ENCODE results near the gene SLC48A1. TPM values are rescaled to one million over a fixed set of nuclear protein-coding genes. Genes with fewer than 3 reads are reported as not detected.

The SLC48A1 gene
- total RNA-seq, 2 donors from 2014 or later: 5.9 to 6.9 TPM

GRCh38 chr12:47789141-47789540, 16.1 kb downstream of the SLC48A1 start:
- H3K4me3 Mint-ChIP-seq: no peak overlapping the region
- DNase-seq (no peak), ATAC-seq (no peak)
- H3K27ac Mint-ChIP-seq: no peak overlapping the region
- H3K9me3 ChIP-seq (ENCODE audit: control insufficient read depth, low read length, poor library complexity, severe bottlenecking): no peaks in the 10 kb centered on the region
- H3K36me3 Mint-ChIP-seq (ENCODE audit: low read depth): peaks cover 6% of the 10 kb centered on the region
- no peaks in the 10 kb centered on the region for H3K27me3 Mint-ChIP-seq
- peaks cover 2% of the 10 kb centered on the region for H3K4me1 Mint-ChIP-seq

GRCh38 chr12:47789712-47790489, 16.9 kb downstream of the SLC48A1 start:
- DNase-seq (no peak), ATAC-seq (no peak)
- H3K9me3 ChIP-seq (ENCODE audit: control insufficient read depth, low read length, poor library complexity, severe bottlenecking): no peaks in the 10 kb centered on the region
- H3K27ac Mint-ChIP-seq: peak overlapping the region; percentile 60
- H3K4me1 Mint-ChIP-seq: peaks cover 2% of the 10 kb centered on the region
- no peaks in the 10 kb centered on the region for H3K27me3 Mint-ChIP-seq
- no peak overlapping the region for H3K4me3 Mint-ChIP-seq
- peaks cover 6% of the 10 kb centered on the region for H3K36me3 Mint-ChIP-seq (ENCODE audit: low read depth)

GRCh38 chr12:47790676-47791350, 17.8 kb downstream of the SLC48A1 start:
- H3K27ac Mint-ChIP-seq: peak overlapping the region; percentile 60
- H3K27me3 Mint-ChIP-seq: no peaks in the 10 kb centered on the region
- H3K36me3 Mint-ChIP-seq (ENCODE audit: low read depth): peaks cover 6% of the 10 kb centered on the region
- H3K4me1 Mint-ChIP-seq: peaks cover 2% of the 10 kb centered on the region
- ATAC-seq (no peak), DNase-seq (no peak)
- no peak overlapping the region for H3K4me3 Mint-ChIP-seq
- no peaks in the 10 kb centered on the region for H3K9me3 ChIP-seq (ENCODE audit: control insufficient read depth, low read length, poor library complexity, severe bottlenecking)

- H3K27ac Mint-ChIP-seq: peak overlapping the region; percentile 60
Observed at GRCh38 chr12:47791351-47791746, 18.3 kb downstream of the SLC48A1 start.

GRCh38 chr12:47791874-47792273, 18.8 kb downstream of the SLC48A1 start:
- peaks cover 2% of the 10 kb centered on the region for H3K4me1 Mint-ChIP-seq
- ATAC-seq: no peak
- no peak overlapping the region for H3K27ac Mint-ChIP-seq
- no peak for DNase-seq
- H3K9me3 ChIP-seq (ENCODE audit: control insufficient read depth, low read length, poor library complexity, severe bottlenecking): no peaks in the 10 kb centered on the region
- H3K27me3 Mint-ChIP-seq: no peaks in the 10 kb centered on the region
- H3K36me3 Mint-ChIP-seq (ENCODE audit: low read depth): peaks cover 6% of the 10 kb centered on the region
- no peak overlapping the region for H3K4me3 Mint-ChIP-seq

More at GRCh38 chr12:47791351-47791746, 18.3 kb downstream of the SLC48A1 start:
- H3K27me3 Mint-ChIP-seq: no peaks in the 10 kb centered on the region
- no peak overlapping the region for H3K4me3 Mint-ChIP-seq
- peaks cover 6% of the 10 kb centered on the region for H3K36me3 Mint-ChIP-seq (ENCODE audit: low read depth)
- peaks cover 2% of the 10 kb centered on the region for H3K4me1 Mint-ChIP-seq
- H3K9me3 ChIP-seq (ENCODE audit: control insufficient read depth, low read length, poor library complexity, severe bottlenecking): no peaks in the 10 kb centered on the region
- ATAC-seq (no peak), DNase-seq (no peak)

- no peaks in the 10 kb centered on the region for H3K9me3 ChIP-seq (ENCODE audit: control insufficient read depth, low read length, poor library complexity, severe bottlenecking)
- H3K4me1 Mint-ChIP-seq: peaks cover 2% of the 10 kb centered on the region
- DNase-seq: no peak
- H3K27ac Mint-ChIP-seq: peak overlapping the region; percentile 69
- peaks cover 4% of the 10 kb centered on the region for H3K36me3 Mint-ChIP-seq (ENCODE audit: low read depth)
- no peak overlapping the region for H3K4me3 Mint-ChIP-seq
- ATAC-seq: no peak
- H3K27me3 Mint-ChIP-seq: no peaks in the 10 kb centered on the region
Observed at GRCh38 chr12:47793015-47793681, 20.1 kb downstream of the SLC48A1 start.

- H3K27me3 Mint-ChIP-seq: no peaks in the 10 kb centered on the region
- no peak for DNase-seq
- H3K4me1 Mint-ChIP-seq: peaks cover 2% of the 10 kb centered on the region
- H3K4me3 Mint-ChIP-seq: no peak overlapping the region
- peak overlapping the region; percentile 69 for H3K27ac Mint-ChIP-seq
- ATAC-seq: no peak
- H3K9me3 ChIP-seq (ENCODE audit: control insufficient read depth, low read length, poor library complexity, severe bottlenecking): no peaks in the 10 kb centered on the region
- H3K36me3 Mint-ChIP-seq (ENCODE audit: low read depth): peaks cover 2% of the 10 kb centered on the region
Observed at GRCh38 chr12:47794679-47795078, 21.6 kb downstream of the SLC48A1 start.

GRCh38 chr12:47795121-47795813, 22.2 kb downstream of the SLC48A1 start:
- Mint-ChIP-seq H3K4me1 (peaks cover 2% of the 10 kb centered on the region), H3K4me3 (no peak overlapping the region), H3K36me3 (ENCODE audit: low read depth) (peaks cover 2% of the 10 kb centered on the region), H3K27ac (peak overlapping the region; percentile 19), H3K27me3 (no peaks in the 10 kb centered on the region)
- ATAC-seq: no peak
- no peak for DNase-seq
- H3K9me3 ChIP-seq (ENCODE audit: control insufficient read depth, low read length, poor library complexity, severe bottlenecking): no peaks in the 10 kb centered on the region

GRCh38 chr12:47795814-47796411, 22.9 kb downstream of the SLC48A1 start:
- Mint-ChIP-seq H3K4me3 (no peak overlapping the region), H3K27me3 (no peaks in the 10 kb centered on the region), H3K36me3 (ENCODE audit: low read depth) (peaks cover 2% of the 10 kb centered on the region), H3K4me1 (peaks cover 4% of the 10 kb centered on the region), H3K27ac (peak overlapping the region; percentile 53)
- H3K9me3 ChIP-seq (ENCODE audit: control insufficient read depth, low read length, poor library complexity, severe bottlenecking): no peaks in the 10 kb centered on the region
- DNase-seq (no peak), ATAC-seq (no peak)

- peak; percentile 55 for ATAC-seq
- H3K4me3 Mint-ChIP-seq: no peak overlapping the region
- peaks cover 2% of the 10 kb centered on the region for H3K36me3 Mint-ChIP-seq (ENCODE audit: low read depth)
- no peaks in the 10 kb centered on the region for H3K9me3 ChIP-seq (ENCODE audit: control insufficient read depth, low read length, poor library complexity, severe bottlenecking)
- peaks cover 15% of the 10 kb centered on the region for H3K4me1 Mint-ChIP-seq
- DNase-seq: no peak
- peak overlapping the region; percentile 79 for H3K27ac Mint-ChIP-seq
- H3K27me3 Mint-ChIP-seq: no peaks in the 10 kb centered on the region
Observed at GRCh38 chr12:47797441-47797840, 24.4 kb downstream of the SLC48A1 start.

GRCh38 chr12:47798382-47798948, 25.4 kb downstream of the SLC48A1 start:
- no peak overlapping the region for H3K4me3 Mint-ChIP-seq
- H3K4me1 Mint-ChIP-seq: peaks cover 25% of the 10 kb centered on the region
- H3K9me3 ChIP-seq (ENCODE audit: control insufficient read depth, low read length, poor library complexity, severe bottlenecking): no peaks in the 10 kb centered on the region
- ATAC-seq (no peak), DNase-seq (no peak)
- H3K36me3 Mint-ChIP-seq (ENCODE audit: low read depth): peaks cover 2% of the 10 kb centered on the region
- no peaks in the 10 kb centered on the region for H3K27me3 Mint-ChIP-seq
- no peak overlapping the region for H3K27ac Mint-ChIP-seq

GRCh38 chr12:47799357-47799955, 26.4 kb downstream of the SLC48A1 start:
- DNase-seq: no peak
- H3K27me3 Mint-ChIP-seq: no peaks in the 10 kb centered on the region
- peaks cover 28% of the 10 kb centered on the region for H3K4me1 Mint-ChIP-seq
- peaks cover 2% of the 10 kb centered on the region for H3K36me3 Mint-ChIP-seq (ENCODE audit: low read depth)
- no peak for ATAC-seq
- H3K27ac Mint-ChIP-seq: no peak overlapping the region
- H3K4me3 Mint-ChIP-seq: no peak overlapping the region
- H3K9me3 ChIP-seq (ENCODE audit: control insufficient read depth, low read length, poor library complexity, severe bottlenecking): no peaks in the 10 kb centered on the region

Data from T-helper 17 cell (primary cell).